ENCODE results near the gene CARMIL3. TPM values are rescaled to one million over a fixed set of nuclear protein-coding genes. Genes with fewer than 3 reads are reported as not detected.

CARMIL3 gene
- total RNA-seq, 3 donors from 2014 or later = 0.16 to 0.98 (median 0.73) TPM

DNA sequence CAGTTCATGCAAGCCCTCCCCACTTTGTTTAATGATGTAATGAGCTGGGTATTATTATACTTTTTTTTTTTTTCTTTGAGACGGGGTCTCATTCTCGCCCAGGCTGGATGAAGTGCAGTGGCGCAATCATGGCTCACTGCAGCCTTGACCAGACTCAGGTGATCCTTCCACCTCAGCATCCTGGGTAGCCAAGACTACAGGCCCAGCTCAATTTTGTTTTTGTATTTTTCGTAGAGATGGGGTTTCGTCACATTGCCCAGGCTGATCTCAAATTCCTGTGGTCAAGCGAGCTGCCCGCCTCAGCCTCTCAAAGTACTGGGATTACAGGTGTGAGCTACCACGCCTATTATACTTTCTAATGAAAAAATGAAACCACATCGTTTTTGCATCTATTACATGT, 58.3 kb downstream of the CARMIL3 start:
- no peaks in the 10 kb centered on the region for H3K27me3 ChIP-seq
- TF ChIP-seq POLR2A (IDR thresholded peaks at IDR 0.05) (no peak), POLR2AphosphoS5 (IDR thresholded peaks at IDR 0.05) (no peak)
- TF ChIP-seq, protein P1, sequence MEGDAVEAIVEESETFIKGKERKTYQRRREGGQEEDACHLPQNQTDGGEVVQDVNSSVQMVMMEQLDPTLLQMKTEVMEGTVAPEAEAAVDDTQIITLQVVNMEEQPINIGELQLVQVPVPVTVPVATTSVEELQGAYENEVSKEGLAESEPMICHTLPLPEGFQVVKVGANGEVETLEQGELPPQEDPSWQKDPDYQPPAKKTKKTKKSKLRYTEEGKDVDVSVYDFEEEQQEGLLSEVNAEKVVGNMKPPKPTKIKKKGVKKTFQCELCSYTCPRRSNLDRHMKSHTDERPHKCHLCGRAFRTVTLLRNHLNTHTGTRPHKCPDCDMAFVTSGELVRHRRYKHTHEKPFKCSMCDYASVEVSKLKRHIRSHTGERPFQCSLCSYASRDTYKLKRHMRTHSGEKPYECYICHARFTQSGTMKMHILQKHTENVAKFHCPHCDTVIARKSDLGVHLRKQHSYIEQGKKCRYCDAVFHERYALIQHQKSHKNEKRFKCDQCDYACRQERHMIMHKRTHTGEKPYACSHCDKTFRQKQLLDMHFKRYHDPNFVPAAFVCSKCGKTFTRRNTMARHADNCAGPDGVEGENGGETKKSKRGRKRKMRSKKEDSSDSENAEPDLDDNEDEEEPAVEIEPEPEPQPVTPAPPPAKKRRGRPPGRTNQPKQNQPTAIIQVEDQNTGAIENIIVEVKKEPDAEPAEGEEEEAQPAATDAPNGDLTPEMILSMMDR (IDR thresholded peaks at IDR 0.05) = no peak
- DNase-seq (ENCODE audit: low spot score in 2 of 2) = no peak
- no peaks in the 10 kb centered on the region for H3K36me3 ChIP-seq
- H3K9me3 ChIP-seq = no peaks in the 10 kb centered on the region
- peaks cover 0 to 4% of the 10 kb centered on the region in 2 donors for H3K4me1 ChIP-seq
- intact Hi-C loops (cut with DNase I; ENCODE audit: low total_unique reads) = no loop called here
- H3K27ac ChIP-seq = no peak overlapping the region
- no peak overlapping the region for H3K4me3 ChIP-seq

DNA sequence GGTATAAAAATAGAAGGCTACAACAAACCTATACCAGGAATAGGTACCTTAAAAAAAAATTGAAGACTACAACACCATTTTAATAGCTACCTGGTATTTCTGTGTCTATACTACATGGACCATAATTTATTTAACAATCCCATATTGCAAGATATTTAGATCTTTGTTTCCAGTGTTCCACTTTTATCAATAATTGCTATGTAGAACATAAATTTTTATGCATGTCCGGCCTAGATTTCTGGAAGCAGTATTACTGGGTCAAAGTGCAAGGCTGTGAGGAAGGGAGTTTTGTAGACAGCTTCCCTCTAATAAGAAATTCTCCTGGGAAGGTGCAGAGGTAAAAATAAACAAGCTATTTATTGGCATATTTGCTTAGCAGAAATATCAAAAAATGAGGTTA, 58.7 kb downstream of the CARMIL3 start:
- intact Hi-C loops (cut with DNase I; ENCODE audit: low total_unique reads) = no loop called here
- DNase-seq (ENCODE audit: low spot score in 2 of 2) = no peak
- Histone ChIP-seq H3K27me3 (no peaks in the 10 kb centered on the region), H3K4me3 (no peak overlapping the region), H3K4me1 (peaks cover 0 to 4% of the 10 kb centered on the region in 2 donors), H3K36me3 (no peaks in the 10 kb centered on the region), H3K9me3 (no peaks in the 10 kb centered on the region), H3K27ac (no peak overlapping the region)
- TF ChIP-seq POLR2AphosphoS5 (IDR thresholded peaks at IDR 0.05) (no peak), POLR2A (IDR thresholded peaks at IDR 0.05) (no peak)
- TF ChIP-seq, protein P1 (IDR thresholded peaks at IDR 0.05) = no peak

DNA sequence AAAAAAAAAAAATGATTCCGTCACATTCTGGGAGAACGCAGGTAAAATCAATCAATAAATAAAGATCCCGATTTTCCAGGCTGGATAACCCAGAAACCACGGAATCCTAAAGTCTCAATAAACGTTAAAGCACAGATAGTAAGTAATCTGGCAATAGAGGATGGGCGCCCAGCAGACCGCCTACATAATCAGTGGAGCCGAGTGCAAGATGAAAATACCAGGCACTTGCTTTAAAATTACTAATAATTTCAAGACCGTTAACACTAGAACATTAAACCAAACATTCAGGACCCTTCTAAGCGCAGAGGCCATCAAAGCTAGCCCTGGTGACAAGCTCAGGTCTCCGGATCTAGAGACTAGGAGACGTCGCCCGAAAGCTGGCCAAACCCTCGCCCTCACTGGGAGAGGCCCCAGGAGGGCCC, 61.6 kb downstream of the CARMIL3 start:
- Histone ChIP-seq H3K4me1 (peaks cover 4 to 17% of the 10 kb centered on the region in 2 donors), H3K36me3 (no peaks in the 10 kb centered on the region), H3K27ac (peak overlapping the region; percentile 98 to 99), H3K4me3 (peak overlapping the region; percentile 64 to 74 (median 74)), H3K27me3 (no peaks in the 10 kb centered on the region), H3K9me3 (no peaks in the 10 kb centered on the region)
- TF ChIP-seq POLR2AphosphoS5 (IDR thresholded peaks at IDR 0.05) = no peak
- no peak for TF ChIP-seq POLR2A (IDR thresholded peaks at IDR 0.05)
- TF ChIP-seq, protein P1 (IDR thresholded peaks at IDR 0.05) = no peak
- intact Hi-C loops (cut with DNase I; ENCODE audit: low total_unique reads) = no loop called here
- DNase-seq (ENCODE audit: low spot score in 2 of 2) = no peak

DNA sequence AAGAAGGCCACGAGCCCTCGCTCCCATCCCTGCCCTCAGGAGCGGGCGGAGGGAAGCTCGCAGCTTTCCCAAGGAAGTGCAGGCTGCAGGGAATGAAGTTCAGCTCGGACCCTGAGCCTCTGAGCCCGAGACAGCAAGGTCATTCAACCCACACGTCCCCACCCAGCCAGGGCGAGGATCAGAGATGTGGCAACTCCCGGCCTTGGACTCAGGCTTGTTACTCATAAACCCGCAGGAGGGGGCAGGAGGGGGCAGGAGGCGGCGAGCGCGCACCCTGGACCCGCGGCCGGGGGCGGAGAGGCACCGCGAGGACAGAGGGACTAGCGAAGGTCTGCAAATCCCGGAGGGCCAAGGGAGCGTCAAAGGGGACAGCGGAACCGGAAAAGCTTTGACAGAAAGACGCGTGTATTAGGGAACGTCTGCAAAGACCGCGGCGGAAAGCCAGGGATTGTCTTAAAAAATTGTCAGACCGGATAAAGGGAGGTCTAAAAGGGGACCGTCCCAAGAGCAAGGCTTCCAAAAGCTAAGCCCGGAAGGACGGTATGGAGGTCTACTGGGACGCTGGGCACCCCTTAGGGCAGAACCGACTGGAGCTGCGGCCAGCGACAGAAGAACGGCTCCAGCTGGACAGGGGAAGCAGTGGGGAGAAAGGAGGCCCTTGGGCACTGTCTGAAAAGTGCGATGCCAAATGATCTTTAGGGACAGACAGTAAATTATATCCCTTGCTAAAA, 62.2 kb downstream of the CARMIL3 start:
- H3K36me3 ChIP-seq = no peaks in the 10 kb centered on the region
- intact Hi-C loops (cut with DNase I; ENCODE audit: low total_unique reads) = no loop called here
- H3K27me3 ChIP-seq = no peaks in the 10 kb centered on the region
- H3K4me3 ChIP-seq = peak overlapping the region; percentile 64 to 74 (median 74)
- peak; percentile 77 to 79 for DNase-seq (ENCODE audit: low spot score in 2 of 2)
- no peaks in the 10 kb centered on the region for H3K9me3 ChIP-seq
- H3K4me1 ChIP-seq = peaks cover 4 to 14% of the 10 kb centered on the region in 2 donors
- TF ChIP-seq, protein P1 (IDR thresholded peaks at IDR 0.05) = no peak
- TF ChIP-seq POLR2AphosphoS5 (IDR thresholded peaks at IDR 0.05) (peak in 2 of 3 donors; percentile 29 to 62), POLR2A (IDR thresholded peaks at IDR 0.05) (peak; percentile 13)
- H3K27ac ChIP-seq = peak overlapping the region; percentile 98 to 99
